Right renal cortex interstitium (tissue), 3 donors: ENCODE measurements around the gene FAM210A. TPM values are rescaled to one million over a fixed set of nuclear protein-coding genes. Genes with fewer than 3 reads are reported as not detected.

ENCODE experiments used
- DNase-seq, 3 donors: peaks; one replicate each; pipeline ENCODE4 v3.0.0-alpha.2; 2013; ENCODE audit warnings: low read depth in 3 of 3, low spot score in 2 of 3
- polyA plus RNA-seq, 3 donors: library from polyadenylated mRNA; unstranded; fragments of 120-200 nt; gene quantifications; one replicate each; pipeline ENCODE4 v1.2.1, GENCODE V29; 2013; ENCODE audit not compliant: insufficient read length in 3 of 3

The FAM210A gene
- polyA plus RNA-seq, 3 donors, result 20.3 to 21.2 (median 20.9) TPM

DNA sequence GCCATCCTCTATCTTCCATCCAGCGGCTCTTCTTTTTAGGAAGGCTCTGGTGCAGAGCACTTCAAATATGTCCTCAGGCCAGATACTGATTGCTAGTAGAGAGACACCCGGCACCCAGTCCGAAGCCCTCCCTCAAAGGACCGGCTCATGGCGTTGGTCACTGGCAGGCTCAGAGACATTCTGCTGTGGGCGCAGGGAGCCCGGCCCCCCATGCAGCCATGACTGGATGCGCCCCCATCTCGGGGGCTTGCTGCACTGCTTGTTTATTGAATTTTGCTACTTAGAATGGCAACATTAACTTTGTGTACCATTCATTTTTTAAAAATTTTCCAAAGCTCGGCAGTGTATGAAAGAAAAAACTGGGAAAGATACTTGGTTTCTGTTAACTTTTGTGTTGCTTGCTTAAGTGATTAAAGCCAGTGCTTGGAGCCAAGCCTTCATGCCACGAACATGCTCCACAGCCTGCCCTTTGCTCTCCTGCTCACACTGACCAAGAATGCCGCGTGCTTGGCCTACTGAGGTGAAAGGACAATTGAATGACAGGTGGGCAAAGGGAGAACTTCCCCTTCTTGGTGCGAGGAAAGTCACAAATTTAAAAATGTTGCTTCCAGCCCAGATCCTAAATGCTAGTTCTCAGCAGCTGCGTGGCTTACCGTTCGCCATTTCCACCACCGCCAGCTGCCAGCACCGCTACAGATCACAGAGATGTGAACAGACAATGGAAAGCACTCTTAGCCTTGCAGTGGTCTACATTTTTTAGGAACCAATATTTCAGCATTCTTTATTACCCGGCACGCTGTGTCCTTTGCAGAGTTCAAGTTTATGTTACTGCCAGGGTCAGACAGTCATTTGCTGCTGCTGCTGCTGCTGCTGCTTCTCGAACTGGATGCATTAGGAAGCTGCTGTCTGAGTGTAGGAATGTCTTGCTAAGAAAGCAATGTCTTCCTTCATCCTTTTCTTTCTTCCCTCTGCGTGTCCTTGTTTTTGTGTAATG is 76.7 kb downstream of the FAM210A start:
- no peak for DNase-seq

DNA sequence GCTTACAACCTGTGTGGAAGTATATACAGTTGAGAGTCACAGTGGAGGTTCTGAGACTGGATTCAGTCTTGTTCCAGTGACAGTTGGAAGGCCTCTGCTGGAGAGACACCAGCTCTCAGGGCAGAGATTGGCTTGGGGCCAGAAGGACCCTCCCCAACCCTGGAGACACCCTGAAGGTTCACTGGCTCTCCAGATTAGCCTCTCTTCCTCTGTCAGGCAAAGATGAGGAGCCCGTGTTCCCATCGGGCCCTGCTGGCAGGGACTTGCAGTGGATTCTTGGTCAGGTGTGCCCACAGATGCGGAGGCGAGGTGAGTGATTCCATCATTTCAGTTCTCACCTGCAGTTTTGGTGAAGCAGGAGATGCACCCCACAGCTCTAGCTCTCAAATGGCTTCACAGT is 78.6 kb downstream of the FAM210A start:
- no peak for DNase-seq

DNA sequence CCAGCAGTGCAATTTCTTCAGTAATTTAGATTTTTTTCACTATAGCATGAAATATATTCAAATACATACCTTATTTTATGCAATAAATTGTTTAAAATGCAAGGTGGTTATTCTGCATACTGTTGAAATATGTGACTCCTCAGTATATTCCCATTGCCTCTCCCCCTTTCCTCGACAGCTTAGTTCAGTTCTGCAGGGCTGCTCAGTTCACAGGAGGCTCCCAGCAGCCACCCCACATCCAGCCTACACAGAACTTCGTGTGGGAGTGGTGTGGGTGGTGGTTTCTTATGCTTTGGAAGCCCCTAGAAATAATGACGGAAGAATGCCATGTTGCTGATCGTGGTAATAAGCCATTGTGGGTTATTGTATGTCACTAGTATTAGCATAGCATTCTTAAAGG is 79.7 kb downstream of the FAM210A start:
- DNase-seq, result no peak

DNA sequence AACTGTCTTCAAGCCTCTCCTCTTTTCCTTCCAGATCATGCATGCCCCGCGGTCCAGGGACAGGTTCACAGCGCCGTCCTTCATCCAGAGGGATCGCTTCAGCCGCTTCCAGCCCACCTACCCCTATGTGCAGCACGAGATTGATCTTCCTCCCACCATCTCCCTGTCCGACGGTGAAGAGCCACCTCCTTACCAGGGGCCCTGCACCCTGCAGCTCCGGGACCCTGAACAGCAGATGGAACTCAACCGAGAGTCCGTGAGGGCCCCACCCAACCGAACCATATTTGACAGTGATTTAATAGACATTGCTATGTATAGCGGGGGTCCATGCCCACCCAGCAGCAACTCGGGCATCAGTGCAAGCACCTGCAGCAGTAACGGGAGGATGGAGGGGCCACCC is 81.3 kb downstream of the FAM210A start:
- no peak for DNase-seq

DNA sequence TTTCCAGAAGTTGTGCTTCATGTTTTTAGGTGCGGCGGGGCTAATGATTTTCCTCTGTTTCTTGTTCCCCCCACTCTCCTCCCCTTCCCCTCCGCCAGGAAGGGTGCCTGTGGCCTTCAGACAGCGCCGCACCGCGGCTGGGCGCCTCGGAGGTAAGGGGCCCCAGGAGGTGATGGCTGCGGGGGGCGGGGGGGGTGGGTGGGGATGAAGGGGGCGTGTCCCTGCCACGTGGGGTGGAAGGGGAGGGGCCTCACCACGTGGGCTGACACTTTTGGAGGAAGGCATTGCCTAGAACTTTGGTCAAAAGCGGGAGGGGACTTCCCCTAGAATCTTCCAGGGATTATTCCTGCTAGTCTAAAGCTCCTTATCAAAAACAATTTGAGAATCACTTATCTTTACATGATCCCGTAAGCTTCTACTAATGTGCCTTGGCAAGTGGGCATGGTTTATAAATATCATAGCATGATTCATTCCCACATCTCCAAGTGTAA is 83.1 kb downstream of the FAM210A start:
- DNase-seq, result no peak

DNA sequence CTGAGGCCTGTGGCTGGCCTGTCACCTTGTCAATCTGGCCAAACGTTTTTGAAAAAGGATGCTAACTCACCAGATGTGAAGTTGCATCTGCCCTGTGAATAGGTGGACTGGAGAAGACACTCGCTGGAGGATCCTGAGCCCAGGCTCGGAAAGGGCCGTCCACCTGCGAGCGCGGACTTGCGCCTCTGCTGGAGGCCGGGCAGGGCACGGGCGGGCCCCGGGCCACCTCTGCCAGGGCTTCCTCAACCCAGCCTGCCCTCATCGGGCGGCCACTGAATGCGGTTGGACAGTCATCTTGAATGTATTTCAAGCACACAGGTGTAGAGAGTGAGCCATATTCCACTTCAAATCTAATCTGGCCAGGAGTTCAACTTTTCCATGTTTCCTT is 83.9 kb downstream of the FAM210A start:
- no peak for DNase-seq

DNA sequence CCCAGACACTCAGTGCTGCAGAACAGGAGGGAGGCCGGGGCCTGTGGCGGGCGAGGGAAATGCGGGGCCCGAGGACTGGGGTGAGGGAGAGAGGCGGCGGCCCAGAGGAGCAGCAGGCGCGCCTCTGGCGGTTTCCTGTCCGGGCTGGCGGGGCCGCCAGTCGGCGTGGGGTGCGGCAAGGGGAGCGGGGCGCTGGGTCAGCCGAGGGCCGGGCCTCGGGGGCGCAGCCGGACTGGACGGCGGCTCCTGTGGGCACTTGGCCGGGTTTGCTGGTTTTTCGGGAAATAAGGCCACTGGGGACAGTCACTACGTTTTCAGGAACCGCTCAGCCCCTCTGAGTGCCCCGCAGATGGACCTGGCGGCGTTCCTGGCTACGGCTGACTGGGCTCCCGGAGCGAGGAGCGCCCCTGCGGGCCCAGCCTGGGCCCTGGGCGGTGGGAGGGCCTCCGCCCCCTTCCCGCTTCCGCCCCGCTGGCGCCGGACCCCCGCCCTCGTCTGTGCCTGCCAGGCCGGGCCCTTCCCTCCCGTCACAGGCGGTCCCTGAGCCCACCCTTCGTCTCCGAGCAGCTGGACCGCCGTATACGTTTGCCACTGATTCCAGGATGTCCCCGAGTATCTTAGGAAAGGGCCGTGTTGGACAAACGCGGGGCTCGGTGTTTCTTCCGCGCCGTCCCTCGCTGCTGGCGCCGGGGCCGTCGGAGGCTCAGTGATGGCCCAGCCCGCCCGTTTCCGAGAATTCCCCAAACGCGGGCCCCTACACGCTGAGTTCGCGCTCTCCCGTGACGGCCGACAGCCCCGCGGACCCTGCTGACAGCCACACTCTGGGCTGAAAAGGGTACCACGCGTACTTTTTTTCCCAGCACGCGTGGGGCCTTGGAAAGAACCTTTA is 84.6 kb downstream of the FAM210A start:
- peak in 1 of 3 donors; percentile 49 for DNase-seq

DNA sequence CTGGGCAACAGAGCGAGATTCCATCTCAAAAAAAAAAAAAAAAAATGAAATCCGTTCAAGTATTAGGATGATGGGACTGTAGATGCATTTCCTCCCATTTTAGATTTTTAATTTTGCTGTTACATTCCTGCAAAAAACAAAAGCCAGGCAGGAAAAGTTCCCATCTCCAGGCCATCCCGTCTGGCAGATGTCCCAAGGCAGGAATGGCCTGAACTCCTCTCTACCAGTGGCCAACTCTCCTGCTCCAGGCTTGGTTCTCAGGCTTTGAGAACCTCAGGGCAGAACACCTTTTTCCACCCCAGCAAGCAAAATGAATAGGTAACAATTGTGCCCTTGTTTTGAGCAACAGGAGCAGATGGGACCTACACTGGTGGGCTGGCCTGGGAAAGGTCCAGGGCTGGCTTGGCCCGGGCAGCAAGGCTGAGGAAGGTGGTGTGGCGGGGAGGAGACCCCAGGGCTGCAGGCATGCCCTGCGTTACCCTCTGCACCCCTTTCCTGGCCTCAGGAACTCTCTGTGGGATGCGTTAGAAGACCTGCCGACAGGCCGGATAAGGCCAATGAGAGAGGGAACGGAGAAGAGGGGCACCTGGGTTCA is 86.0 kb downstream of the FAM210A start:
- DNase-seq, result no peak

DNA sequence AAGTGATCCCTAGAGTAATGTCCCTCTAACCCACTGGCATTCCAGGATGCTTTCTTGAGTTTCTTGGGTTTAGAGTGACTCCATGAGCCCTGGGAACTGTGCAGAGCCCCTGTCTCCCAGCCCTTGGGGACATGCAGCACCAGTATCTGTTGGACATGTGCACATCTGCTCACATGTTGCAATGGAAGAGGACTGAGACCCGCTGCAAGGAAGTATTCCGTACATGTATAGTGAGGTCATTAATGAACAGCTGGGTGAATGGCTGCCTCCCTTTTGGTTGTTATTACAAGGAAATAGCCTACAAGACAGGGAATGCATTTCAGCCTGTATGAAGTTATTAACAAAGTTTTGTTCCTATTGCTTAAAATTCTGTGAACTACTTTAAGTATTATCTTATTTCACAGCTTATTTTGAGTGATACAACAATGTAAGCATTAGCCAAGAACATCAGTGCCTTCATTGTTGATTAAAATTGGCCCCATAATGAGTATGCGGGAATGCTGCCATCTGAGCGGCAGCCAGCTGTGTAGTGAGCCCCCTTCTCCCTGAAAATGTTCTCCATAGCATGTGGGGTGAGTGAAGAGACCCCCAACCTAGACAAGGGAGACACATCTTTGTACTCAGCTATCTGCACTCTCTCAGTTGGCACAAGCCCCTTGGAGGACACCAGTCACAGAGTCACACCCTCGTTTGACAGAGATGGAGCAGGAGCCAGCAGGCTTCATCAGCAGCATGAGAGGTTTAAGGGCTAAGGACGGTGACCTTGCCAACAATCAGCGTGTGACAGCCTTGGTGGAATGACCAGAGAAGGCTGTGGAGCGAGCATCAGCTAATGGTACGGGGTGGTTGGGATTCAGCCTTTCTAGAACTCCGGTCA is 87.4 kb downstream of the FAM210A start:
- no peak for DNase-seq

DNA sequence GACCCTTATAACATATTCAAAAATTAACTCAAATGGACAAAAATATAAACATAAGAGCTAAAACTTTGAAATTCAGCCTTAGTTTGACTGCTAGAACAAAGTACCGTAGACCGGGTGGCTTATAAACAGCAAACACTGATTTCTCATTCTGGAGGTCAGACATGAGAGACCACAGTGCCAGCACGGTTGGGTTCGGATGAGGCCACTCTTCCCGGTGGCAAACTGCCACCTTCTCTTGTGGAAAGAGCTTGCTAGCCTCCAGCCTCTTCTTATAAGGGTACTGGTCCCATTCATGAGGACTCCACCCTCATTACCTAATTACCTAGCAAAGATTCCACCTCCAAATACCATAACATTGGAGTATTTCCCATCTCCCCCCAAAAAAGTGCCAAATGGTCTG is 91.3 kb downstream of the FAM210A start:
- no peak for DNase-seq

DNA sequence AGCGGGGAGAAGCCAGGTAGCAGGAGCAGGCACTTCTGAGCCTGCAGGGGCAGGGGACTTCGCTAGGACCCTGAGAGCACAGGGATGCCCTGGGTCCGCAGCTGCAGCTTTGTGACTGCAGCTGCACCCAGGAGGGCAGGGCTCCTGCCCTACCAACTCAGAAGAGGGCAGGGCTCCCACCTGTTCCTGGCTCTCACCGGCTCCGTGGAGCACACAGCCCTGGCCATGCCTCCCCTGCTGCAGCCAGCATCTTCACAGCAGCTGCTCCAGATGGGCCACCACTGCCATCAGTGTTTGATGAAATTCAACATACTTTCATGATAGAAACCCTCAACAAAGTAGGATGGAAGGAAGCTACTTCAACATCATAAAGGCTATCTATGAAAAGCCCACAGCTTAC is 92.7 kb downstream of the FAM210A start:
- no peak for DNase-seq

DNA sequence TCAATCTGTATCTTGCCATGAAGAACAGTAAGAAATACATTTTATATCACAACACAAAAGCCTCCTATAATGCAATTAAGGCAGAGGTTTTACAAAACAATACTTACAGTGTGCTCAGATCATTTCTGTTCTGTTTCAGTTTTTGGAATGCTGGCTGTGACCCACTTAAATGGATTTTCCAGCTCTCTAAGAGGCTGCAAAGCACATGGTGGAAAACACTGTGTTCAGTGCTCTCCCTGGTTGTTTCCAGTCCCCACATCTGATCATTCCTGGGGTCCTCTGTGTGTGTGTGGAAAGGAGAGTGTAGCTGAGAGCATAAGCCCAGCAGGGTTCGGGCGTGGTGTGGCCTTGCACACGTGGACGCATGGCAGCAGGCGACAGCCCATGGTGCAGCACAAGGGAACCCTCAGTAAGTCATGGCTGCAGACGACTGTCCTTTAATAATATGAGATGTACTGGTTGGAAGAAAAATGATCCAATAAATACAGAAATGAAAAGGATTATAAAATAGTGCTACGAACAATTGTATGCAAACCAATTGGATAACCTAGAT is 95.6 kb downstream of the FAM210A start:
- DNase-seq, result no peak

DNA sequence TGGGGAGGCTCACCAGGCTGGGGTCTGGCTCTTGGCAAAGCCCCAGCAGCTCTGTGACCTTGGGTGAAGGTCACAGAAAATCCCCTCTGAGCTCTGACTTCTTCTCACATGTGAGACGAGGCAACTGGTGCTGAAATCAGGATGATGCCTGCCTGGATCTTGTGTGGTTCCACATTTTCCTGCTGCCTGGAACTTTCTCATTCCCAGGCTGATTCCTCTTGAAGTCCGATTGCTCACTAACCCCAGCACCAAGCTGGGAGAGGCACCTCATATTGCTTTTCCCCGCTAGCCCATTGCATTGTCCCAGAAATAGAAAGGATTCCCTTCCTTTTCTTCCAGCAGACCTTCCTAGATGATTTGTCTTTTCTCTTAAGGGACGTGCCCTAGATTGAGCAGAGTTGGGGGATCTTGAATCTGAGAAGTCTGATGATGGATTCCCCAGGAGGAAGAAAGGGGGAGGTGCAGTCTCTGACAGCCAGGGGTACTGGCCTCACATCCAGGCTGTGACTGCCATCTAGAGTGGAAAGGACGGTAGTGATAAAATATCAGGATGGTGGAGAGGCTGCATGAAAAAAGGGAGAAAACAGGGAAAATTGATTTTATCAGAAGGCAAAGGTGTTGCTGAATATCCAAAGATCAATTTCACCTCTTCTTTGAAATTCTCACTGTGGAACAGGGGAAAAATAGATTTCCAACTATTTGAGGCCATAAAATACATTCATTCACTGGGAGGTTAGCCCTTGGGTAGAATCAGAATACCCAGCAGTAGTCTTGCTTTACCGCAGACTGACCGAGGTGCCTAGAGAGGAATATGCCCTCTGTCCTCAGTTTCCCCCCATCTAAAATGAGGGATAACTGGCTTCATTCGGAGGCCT is 96.3 kb downstream of the FAM210A start:
- no peak for DNase-seq

DNA sequence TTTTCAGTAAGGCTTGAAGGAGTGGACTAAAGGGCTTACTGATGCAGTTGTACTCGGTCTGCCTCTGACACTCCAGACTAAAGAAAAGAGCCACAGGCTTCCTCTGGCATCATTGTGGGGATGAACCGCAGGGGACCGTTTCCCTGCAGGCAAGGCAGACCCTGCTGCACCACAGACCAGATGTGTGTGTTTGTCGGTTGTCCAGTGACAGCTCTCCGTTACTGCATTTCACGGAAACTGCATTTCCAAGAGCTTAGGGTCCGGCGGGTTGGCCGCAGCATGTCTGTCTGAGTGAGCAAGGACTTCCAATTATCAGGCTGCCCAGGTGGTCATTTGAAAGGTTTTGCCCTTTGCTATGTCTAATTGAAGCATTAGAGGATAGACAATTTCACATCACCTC is 98.1 kb downstream of the FAM210A start:
- DNase-seq, result no peak

DNA sequence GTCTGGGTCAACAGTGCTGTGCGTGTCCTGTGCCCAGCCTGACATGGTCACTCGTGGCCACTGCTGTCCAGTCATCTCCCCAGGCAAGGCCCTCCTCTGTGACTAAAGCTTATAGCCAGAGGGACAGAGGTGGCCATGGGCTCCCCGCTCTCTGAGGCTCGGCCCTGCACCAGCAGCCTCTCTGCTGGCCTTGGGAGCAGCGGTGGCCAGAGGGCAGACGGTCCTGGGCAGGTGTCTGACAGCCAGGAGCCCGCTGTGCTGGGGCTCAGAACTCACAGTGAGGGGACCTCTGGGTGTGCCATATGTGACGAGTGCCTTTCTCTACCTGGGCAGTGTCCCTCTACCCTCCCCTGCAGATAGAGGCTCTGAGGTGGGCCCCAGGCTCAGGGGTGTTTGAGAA is 98.7 kb downstream of the FAM210A start:
- no peak for DNase-seq

DNA sequence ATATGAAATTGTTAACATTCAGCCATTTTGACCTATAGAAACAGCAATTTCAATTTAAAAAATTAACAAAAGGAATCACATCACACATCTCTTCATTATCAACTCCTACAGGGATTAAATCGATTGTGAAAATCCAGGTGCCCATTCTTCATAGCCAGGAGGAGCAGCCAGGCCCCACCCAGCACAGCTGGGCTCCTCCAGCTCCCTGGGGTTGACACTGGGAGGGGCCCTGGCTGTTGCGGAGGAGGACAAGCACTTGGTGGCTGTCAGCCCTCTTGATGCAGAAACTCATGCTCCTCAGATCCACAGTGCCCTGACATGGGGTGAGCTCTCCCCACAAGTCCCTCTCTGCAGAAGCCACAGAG is 99.8 kb downstream of the FAM210A start:
- no peak for DNase-seq

DNA sequence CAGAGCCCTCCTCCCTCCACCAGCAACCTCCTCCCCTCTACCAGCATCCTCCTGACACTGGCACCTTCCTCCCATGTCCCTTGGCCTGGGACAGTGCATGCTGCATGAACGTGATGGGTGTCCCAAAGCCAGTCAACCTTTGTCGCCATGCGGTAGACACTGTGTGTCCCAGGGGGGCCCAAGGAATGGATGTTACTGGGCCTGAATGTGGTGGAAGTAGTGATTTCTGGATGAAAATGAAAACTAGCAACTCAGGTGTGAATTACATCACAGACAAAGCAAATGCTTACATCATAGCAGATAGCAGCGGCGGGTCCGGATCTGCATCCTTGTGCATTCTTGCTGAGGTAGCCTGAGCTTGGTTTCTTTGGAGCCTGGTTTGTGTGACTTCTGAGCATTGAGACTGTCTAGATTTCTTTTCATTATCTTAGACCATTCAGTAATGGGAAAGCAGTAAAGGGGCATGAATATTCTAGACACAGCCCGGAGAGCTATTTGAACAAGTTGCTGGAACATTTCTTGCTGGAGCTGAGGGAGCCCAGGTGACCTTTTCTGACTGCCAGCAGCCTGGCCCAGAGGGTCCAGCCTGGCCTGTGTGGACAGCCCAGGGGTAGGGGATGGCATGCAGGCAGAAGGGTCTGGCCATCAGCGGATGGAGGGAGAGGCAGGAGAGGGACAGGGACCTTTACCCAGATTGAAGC is 100.4 kb downstream of the FAM210A start:
- DNase-seq, result no peak

DNA sequence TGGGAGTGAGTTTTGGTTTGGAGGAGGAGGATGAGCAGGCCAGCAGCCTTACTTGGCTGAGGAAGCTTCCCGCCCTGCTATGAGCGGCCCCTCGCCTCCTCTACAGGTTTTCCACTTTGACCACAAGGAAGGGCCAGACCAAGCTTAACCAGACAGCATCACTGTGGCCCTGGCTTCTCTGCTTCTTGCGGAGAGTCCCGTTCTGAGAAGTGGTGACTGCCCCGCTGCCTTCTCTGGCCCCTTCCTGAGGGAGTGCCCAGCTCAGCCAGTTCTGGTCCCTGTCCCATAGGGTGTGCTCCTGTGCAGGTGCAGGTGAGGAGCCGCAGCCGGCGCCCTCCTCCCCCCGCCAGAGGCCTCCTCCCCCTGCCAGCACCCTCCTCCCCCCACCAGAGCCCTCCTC is 101.0 kb downstream of the FAM210A start:
- no peak for DNase-seq
